Hepatic stellate cell (primary cell): ENCODE data around the gene DOK5.
A peak's percentile ranks its signal among the peaks of the same experiment; 100 is the strongest.

Experiments
- DNase-seq: peaks from one replicate; pipeline ENCODE4 v3.0.0; 2011; ENCODE audit warnings: low spot score

Gene DOK5

DNA sequence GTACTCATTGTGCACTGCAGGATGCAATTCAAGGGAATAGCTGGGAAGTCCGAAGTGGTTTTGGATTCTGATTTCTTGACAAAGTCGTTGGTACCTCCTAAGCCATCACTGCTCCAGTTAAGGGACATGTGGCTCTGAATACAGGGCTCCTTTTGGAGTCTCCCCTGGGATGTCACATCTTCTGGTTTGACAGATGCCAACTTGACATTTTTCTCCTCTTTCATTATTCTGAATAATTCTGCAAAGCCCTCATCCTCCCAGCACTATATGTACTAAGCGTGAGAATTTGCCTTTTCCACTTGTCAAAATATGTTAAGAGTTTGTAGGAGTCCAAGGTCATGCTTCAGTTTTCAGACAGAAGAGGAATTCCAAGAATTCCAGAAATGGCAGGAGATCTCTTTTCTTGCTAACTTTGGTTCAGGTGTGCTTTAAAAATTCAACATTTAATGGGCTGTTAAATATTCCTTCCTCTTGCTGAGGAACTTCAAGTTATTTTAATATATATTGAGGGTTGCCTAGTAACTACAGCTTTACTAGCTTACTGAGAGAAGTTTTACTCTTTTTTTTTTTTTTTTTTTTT, 38.7 kb downstream of the DOK5 start:
- DNase-seq: no peak

DNA sequence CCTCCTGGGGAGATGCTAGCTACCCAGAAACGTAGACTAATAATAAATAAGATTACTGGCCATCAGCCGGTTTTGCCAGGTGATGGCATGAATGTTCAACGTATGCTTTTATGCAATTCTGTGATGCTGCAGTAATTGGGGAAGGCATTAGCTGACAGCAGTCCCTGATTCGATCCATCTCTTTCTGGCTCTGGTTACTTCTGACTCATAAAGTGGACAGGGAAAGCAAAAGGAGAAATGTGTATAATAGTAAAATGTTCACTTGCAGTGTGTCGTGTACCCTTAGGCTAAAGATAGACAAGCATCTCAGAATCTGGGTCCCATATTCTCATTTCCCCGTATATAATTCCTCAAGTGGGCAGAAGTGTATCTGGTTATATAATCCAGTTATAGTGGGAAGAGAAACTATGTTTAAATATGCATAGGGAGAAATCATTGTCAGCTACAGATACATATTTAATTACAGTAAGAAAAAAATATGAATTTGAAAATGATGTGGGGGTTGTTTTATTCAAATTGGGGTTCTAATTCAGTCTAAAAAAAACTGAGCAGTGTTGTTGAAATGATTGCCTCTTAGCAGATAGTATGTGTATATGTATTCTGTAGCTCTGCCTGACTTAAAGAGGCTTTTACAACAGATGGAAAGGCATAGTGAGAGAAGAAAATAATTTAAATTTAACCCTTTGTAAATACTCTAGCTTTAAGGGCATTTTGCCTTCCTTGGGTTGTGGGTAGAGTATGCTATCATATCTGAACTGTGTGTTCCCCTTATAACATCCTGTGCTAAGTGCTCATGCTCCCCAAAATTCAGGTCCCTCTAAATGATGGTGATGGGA, 40.6 kb downstream of the DOK5 start:
- DNase-seq: no peak

DNA sequence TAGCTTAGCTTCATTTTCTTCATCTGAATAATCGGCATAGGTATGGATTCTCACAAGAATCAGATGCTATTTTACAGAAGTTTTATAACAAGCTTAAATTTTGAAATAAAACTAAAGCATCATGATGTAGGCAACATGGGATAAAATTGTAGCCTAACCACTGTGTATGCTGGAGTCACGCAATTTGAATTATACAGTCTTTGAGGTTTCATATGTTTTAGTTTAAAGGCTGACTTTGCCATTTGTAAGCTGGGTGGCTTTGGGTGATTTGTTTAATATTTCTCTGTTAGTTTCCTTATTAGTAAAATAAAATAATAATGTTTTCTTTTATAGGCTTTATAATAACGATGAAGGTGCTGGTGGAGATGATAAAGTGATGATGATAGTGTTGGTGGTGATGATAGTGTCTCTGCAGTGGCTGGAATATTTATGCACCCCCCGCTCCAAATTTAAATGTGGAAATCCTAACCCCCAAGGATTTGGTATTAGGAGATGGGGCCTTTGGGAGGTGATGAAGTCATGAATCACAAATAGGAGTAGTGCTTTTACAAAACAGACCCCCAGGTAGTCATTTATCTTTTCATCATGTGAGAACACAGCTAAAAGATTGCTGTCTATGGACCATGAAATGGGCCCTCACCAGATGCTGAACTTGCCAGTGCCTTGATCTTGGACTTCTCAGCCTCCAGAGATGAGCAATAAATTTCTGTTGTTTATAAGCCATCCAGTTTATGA, 42.0 kb downstream of the DOK5 start:
- no peak for DNase-seq

DNA sequence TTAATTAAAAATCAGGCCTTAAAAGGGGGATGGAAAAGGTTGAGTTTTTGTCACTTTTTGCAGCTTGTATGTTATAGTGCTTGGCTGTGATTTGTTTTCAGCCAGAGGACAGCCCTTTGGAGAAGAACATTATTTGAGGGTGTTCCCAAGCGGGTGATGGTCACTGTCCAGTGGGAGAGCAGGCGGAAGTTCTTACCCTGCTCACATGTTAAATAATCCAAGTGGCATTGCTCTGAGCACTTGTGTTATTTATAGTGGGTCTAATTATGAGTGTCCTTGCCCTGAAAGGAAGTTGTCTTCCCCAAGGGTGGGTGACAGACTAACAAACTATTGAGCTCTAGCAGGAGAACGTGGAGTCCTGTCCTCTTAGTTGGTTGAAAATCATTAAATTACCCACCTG, 49.5 kb downstream of the DOK5 start:
- no peak for DNase-seq

DNA sequence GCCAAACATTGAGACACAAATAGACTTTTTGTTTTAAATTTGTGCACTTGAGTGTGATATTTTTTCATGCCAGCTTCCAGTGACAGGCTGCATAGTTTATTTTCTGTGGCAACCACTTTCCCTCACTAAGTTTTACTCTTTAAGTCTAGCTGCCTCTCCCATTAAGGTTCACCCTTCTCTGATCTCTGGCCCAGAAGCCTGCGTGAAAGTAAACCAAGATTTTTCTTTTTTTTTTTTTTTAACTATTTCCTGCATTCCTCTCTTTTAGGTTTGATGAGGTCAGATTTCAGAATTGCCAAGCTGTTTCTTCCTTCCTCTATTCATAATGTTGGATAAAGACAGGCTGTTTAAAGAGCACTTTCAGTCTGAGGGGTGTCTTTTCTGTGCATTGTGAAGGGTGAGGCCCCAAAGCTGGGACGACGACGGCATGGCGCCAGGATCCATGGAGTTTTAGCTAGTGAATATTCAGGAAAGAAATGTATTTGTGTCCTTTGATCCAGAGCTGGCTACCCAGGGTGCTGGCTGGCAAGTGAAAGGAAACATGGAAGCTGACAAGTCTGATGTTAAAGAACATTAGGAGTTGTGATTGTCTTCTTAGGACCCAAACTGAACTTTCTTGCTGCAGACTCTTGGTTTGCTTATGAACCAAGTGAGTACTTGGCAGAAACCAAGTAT, 50.7 kb downstream of the DOK5 start:
- DNase-seq: no peak

DNA sequence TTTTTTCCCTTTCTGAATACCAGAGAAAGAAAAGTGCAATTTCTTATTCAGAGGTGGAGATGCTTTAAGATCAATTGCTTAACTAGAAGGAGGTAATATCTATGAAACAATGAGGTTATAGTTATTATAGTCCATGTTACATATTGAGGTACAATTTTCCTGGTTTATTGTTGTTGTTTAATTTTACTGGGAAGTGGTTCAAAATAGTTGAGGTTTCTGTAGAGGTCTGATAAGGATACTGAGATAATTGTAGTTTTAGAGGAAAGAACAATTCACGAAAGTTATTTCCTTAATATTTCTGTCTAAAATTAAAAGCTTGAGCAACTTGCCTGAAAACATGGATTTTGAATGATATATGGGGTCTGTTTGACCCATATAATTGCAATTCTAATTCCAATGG, 51.4 kb downstream of the DOK5 start:
- no peak for DNase-seq

DNA sequence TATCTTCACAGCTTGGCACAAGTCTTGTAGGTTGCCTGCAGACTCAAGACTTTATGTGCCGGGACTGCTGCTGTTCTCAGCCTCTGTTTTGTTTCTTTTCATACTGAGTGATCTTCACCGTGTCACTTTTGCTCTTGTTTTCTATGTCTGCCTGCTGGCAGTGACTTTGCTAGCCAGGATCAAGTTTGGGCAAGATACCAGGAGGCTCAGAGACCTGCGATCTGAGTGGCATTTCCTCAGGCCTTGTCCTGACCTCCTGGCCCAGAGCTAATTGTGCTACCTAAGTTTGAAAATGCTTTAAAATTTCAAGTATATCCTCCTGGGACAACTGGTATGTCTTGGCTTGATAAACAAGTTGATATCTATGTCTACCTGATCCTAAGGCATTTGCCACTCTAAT, 57.2 kb downstream of the DOK5 start:
- DNase-seq: no peak

DNA sequence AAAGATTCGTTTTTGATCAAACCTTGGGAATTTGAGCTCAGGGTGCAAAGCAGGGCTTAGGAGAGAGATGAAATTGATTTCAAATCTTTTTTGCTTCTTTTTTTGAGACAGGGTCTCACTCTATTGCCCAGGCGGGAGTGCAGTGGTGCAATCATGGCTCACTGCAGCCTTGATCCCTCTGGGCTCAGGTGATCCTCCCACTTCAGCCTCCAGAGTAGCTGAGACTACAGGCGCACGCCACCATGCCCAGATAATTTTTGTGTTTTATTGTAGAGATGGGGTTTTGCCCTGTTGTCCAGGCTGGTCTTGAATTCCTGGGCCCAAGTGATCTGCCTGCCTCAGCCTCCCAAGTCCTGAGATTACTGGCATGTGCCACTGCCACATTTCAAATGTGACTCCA, 58.7 kb downstream of the DOK5 start:
- no peak for DNase-seq

DNA sequence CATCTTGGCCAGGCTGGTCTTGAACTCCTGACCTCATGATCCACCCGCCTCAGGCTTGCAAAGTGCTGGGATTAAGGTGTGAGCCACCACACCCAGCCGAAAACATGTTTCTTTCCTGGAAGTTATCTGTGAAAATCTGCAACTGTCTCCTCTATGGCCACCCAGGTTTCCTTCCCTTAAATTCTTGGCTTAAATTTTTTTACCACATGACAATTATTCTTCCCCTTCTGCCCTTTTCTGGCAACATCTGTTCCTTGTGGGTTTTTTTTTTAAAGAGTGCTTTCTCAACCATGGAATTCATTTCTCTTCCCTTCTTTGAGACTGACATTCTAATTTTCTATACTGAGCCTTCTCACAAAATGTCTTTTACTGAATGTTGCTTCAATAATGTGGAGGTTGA, 59.6 kb downstream of the DOK5 start:
- DNase-seq: no peak

DNA sequence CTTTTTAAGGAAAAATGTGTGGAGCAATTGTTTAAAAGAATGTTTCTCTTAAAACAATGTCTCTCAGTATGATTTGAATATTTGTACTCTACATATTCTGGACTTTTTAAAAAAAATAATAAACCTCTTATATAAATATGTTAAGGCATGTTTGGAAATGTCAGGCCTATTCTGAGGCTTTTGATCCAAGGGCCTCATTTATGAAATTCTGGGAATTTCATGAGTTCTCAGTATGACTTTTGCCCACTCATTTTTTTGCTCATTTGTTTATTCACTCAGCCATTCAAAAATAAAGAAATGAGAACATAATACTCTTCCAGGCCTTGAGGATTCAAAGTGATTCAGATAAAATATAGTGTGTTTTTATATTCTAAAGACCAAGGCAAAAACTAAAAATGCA, 60.4 kb downstream of the DOK5 start:
- DNase-seq: no peak

DNA sequence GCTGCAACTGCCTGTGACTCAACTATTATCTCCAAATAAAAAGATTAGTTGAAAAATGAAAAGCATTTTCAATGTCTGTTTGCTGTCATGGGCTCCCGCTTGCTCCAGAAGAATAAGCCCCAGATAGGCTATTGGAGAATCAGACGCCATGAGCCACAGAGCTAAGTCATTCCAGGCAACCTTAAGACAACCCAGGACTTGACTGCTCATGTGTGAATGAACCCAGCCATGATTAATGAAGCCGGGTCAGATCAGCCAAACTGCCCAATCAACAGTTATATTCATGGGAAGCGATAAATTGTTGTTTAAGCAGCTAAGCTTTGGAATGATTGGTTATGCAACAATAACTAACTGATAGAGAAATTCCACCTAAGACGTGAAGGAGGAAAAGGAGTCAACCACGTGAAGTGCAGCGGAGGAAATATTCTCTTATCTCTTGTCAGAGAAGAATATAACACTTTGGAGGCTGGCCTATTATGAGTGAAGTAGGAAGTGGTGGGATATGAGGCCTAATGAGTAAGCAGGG, 64.2 kb downstream of the DOK5 start:
- DNase-seq: no peak

DNA sequence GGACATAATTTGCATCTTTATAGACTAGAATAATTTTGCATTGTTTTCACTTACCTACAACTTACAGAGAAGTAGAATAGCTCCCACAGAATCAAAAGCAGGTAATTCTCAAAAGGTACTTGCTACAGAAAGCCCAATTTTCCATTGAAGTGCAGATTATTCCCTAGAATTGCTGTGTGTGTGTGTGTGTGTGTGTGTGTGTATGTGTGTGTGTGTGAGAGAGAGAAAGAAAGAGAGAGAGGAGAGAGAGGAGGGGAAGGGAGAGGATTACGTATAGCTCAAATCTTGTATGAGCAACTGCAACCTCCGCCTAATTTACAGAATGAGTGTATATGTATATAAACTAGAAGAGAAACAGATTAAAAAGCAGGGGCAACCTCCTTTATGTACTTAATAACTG, 68.0 kb downstream of the DOK5 start:
- no peak for DNase-seq

DNA sequence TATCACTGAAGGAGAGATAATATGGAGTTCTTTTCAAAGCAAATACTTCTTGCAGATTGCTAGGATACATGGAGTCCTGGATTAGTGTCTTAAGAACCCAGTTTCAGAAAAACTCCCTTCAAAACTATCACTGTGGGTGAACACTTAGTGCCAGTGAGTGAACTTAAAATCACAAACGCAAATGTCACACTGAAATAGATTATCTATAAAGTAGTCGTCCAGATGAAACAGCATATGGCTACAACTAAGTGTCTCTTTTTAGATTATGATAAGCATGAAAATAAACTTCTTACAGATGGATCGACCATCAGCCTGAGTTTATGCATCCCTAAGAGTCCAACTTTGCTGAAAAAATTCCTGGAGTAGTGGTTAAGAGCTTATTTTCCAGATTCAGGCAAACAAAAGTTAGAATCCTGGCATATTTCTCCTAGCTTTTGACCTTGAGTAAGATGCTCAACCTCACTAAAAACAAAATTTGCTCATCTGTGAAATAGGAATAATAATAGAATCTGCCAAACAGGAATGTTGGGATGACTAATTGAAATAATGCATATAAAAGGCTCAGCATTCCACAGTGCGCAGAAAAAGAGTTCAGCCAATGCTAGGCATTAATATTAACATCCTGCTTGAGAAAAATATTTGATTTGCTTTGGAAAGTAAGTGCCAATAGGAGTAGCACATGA, 70.4 kb downstream of the DOK5 start:
- peak; percentile 16 for DNase-seq

DNA sequence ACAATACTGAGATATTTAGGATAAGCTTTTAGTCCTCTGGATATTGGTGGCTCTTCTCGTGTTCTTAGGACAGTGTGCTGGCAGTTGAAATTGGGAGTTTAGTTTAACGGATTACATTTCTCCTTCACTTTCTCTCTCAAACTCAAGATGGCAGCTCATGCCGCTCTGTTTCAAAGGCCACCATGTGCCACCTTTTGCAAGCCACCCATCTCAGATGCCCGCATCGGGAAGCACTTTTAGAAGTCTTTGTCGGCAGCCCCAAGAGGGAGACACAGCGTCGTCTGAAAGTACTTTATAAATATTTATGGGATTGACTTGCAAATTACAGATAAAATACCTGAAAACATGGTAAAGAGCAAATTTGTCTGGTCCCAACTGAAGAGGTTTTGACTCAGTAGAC, 73.5 kb downstream of the DOK5 start:
- DNase-seq: no peak

DNA sequence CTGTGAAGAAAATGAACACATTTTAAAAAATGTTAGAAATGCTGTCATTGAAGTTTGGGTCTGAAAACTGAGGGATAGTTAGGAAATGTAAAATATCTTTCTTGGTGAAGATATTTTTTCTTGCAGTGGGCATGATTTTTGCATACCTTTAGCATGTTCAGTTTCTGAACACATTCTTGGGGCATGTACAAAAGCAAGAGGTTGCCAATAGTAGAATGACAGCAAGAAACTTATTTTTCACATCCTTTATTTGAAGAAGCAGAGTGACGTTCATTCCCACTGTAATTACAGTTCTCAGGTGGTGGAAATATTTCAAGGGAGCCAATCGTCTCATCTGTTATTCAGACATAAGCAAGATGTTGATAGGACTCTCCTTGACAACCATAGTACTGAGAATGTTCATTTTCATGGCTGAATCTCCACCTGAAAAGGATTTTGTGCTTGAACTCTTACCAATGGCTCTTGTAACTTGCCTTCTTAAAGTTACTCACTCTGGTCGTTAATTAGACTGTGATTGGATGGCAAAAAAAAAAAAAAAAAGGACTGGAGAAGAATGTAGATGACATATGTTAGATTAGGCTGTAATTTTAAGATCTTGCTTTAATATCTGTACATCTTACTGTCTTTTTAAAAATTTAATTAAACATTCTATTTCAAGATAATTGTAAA, 74.4 kb downstream of the DOK5 start:
- no peak for DNase-seq

DNA sequence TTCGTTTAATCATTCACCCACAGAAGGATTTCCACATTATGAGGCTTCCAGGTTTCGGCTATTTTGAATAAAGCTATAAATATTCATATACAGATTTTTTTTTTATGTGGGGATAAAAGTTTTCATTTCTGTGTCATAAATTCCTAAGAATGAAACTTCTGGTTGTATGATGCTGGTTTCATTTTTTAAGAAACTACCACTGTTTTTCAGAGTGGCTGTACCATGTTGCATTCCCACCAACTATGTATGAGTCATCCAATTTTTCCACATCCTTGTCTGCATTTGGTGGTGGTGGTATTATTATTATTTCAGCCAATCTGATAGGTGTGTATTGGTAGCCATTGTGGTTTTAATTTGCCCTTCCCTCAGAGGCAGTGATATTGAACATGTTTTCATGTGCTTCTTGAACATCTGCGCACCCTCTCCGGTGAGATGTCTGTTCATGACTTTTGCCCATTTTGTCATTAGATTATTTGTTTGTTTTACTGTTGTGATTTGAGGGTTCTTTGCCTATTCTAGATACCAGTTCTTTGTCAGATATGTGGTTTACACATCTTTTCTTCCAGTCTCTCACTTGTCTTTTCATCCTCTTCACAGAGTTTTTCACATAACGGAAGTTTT, 75.5 kb downstream of the DOK5 start:
- no peak for DNase-seq

DNA sequence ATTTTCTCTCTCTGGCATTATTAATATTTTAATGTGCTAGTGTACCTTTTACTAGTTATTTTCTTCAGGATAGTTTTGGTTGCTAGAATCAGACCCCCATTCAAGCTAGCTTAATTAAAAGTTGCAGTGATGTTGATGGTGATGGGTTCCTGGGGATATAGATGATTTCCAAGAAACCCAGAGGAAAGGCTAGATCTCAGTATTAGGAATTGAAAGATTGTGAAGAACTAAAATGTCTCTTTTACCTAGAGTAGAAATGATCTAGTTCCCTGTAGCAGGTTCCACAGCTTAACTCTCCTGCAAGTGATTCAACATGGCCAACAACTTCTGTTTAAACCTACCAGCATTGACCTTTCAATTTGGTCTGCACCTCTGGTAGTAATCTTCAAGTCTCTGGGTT, 78.6 kb downstream of the DOK5 start:
- DNase-seq: no peak

DNA sequence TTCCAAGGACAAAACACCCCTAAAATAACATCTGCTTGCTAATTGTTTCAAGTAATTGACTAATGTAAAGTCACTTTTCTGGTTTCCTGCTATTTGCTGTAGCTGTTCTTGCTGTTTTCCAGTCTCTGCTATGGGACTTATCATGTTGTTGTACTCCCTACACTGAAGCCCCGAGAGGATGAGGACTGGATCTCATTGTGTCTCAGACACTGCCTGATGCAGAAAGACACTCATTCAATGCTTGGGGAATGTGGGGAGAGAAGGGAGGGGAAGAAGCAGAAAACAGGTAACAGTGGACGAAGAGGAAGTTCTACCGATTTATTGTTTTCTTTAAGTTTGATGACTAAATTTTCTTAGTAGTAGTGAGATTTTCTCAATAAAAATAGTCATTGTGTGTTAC, 79.8 kb downstream of the DOK5 start:
- no peak for DNase-seq

DNA sequence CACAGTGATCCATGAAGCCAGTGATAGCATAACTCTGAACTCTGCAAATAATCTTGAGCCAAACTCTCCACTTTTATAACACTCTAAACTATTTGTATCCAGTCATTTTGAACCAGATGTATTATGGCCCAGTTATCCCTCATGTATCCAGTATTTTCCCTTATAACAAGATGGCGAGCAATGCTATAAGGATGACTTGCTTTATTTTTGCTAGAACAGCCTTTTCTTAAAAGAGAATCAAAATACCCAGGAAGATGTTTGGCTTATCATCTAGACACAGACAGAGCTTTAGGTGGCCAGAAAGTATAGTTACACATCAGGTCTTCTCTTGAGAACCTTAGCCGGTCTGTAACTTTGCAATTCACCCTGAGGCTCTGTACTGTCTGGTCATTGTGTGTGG, 81.0 kb downstream of the DOK5 start:
- DNase-seq: no peak

DNA sequence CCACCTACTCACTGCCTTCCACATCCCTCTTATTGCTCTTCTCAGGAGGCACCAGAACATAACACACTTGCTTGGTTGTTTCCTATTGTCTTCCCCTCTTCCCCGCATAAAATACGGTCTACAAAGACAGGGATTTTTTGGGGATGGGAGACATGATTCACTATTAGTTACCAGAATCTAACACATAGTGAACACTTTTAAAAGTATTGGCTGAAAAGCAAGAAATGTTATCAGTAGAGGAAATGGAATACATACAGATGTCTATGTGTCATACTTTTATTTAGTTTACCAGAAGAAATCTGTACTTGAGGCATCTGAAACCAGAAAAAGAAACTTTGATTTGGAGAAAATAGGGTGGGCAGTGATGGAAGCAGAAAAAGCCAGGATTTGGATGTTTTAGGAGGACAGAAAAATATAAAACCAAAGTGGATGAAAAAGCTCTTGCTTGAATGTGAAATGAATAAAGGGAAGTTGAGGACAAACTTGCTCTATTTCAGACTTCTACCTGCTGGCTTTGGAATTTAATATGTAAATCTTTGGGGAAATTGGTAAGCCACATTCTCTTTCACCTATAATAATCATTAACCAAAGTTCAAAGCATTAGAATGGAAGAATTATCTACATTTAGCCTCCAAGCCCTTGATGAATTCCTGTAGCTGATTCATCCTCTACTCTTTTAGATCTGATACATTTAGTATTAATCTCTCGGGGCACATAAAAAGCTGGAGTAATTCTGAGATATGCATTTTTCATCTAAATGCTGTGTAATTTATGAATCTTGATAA, 82.6 kb downstream of the DOK5 start:
- DNase-seq: peak; percentile 26
